Effector memory CD4-positive, alpha-beta T cell (primary cell): ENCODE measurements around the gene ATXN10.

Experiments
- DNase-seq, 3 donors: peaks; one replicate each; pipeline ENCODE4 v3.0.0-alpha.2; 2020
- H3K27ac ChIP-seq: 2 replicates; pipeline ENCODE4 v1.7.0; 2013; ENCODE audit warnings: mild to moderate bottlenecking, low read length, moderate library complexity; ENCODE audit not compliant: insufficient read depth, poor library complexity, severe bottlenecking
- H3K27me3 ChIP-seq: replicated peaks from 2 replicates; pipeline ENCODE4 v1.7.0; 2013; ENCODE audit warnings: mild to moderate bottlenecking, low read length; ENCODE audit not compliant: insufficient read depth, control insufficient read depth, poor library complexity, severe bottlenecking
- H3K36me3 ChIP-seq: 2 replicates; pipeline ENCODE4 v1.7.0; 2013; ENCODE audit warnings: mild to moderate bottlenecking, low read length, moderate library complexity; ENCODE audit not compliant: control insufficient read depth, insufficient read depth
- H3K4me1 ChIP-seq: 2 replicates; pipeline ENCODE4 v1.7.0; 2013; ENCODE audit warnings: low read length, mild to moderate bottlenecking; ENCODE audit not compliant: control insufficient read depth, insufficient read depth, poor library complexity, severe bottlenecking
- H3K4me3 ChIP-seq: 2 replicates; pipeline ENCODE4 v1.7.0; 2013; ENCODE audit warnings: low read length, low read depth, mild to moderate bottlenecking; ENCODE audit not compliant: insufficient read depth, poor library complexity, severe bottlenecking
- H3K9me3 ChIP-seq: 2 replicates; pipeline ENCODE4 v1.7.0; 2013; ENCODE audit warnings: mild to moderate bottlenecking, low read length, moderate library complexity; ENCODE audit not compliant: control insufficient read depth

ATXN10 gene

DNA sequence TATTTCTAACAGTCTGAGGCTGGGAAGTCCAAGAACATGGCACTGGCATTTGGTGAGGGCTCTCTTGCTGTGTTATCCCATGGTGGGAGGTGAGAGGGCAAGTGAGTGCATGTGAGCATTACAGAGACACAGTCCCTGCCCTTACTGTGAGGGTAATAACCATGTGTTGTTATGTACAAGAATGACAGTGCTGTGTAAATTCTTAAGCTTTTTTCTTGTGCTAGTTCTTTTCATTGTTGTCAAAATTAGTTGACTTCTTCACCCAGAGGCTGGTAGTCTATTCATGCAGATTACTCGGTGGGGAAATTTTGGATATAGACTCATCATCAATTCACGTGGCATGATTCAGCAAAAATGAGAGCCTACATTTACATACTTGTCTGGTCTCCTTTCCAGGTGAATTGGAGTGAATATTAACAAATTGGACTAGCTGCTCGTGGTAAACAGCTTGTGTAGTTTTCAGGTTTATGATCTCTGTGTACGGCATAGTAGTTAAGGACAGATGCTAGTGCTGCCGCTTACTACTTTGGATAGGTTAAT lies 49.3 kb downstream of the ATXN10 start:
- H3K36me3 ChIP-seq = peaks cover 9% of the 10 kb centered on the region
- H3K9me3 ChIP-seq = no peaks in the 10 kb centered on the region
- H3K4me3 ChIP-seq = no peak overlapping the region
- no peaks in the 10 kb centered on the region for H3K4me1 ChIP-seq
- H3K27me3 ChIP-seq = no peaks in the 10 kb centered on the region
- DNase-seq = no peak
- no peak overlapping the region for H3K27ac ChIP-seq

GRCh38 chr22:45722006-45722405 lies 50.4 kb downstream of the ATXN10 start:
- Histone ChIP-seq H3K27me3 (no peaks in the 10 kb centered on the region), H3K4me3 (no peak overlapping the region), H3K9me3 (no peaks in the 10 kb centered on the region), H3K27ac (no peak overlapping the region), H3K4me1 (no peaks in the 10 kb centered on the region), H3K36me3 (peaks cover 9% of the 10 kb centered on the region)
- no peak for DNase-seq

DNA sequence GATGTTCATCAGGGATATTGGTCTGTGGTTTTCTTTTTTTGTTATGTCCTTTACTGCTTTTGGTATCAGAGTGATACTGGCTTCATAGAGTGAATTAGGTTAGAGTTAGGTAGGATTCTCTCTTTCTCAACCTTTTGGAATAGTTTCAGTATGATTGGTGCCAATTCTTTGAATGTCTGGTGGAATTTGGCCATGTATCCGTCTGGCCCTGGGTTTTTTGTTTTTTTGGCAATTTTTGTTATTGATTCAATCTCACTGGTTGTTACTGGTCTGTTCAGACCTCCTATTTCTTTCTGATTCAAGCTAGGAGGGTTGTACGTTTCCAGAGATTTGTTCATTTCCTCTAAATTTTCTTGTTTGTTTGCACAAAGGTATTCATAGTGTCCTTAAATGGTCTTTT lies 54.4 kb downstream of the ATXN10 start:
- Histone ChIP-seq H3K9me3 (no peaks in the 10 kb centered on the region), H3K27ac (no peak overlapping the region), H3K27me3 (no peaks in the 10 kb centered on the region), H3K4me3 (no peak overlapping the region), H3K4me1 (no peaks in the 10 kb centered on the region), H3K36me3 (peaks cover 20% of the 10 kb centered on the region)
- DNase-seq = no peak

- H3K4me3 ChIP-seq = no peak overlapping the region
- H3K36me3 ChIP-seq = peaks cover 17% of the 10 kb centered on the region
- no peak overlapping the region for H3K27ac ChIP-seq
- no peak for DNase-seq
- H3K4me1 ChIP-seq = no peaks in the 10 kb centered on the region
- H3K27me3 ChIP-seq = no peaks in the 10 kb centered on the region
- no peaks in the 10 kb centered on the region for H3K9me3 ChIP-seq
Measured at GRCh38 chr22:45731041-45731797, 59.6 kb downstream of the ATXN10 start.

- Histone ChIP-seq H3K27me3 (no peaks in the 10 kb centered on the region), H3K27ac (no peak overlapping the region), H3K4me1 (no peaks in the 10 kb centered on the region), H3K9me3 (no peaks in the 10 kb centered on the region), H3K36me3 (peaks cover 17% of the 10 kb centered on the region), H3K4me3 (no peak overlapping the region)
- DNase-seq = no peak
Measured at GRCh38 chr22:45731798-45732495, 60.3 kb downstream of the ATXN10 start.

- no peaks in the 10 kb centered on the region for H3K4me1 ChIP-seq
- H3K36me3 ChIP-seq = peaks cover 18% of the 10 kb centered on the region
- no peak overlapping the region for H3K4me3 ChIP-seq
- no peak for DNase-seq
- no peaks in the 10 kb centered on the region for H3K27me3 ChIP-seq
- H3K9me3 ChIP-seq = no peaks in the 10 kb centered on the region
- H3K27ac ChIP-seq = no peak overlapping the region
Measured at GRCh38 chr22:45735273-45735672, 63.6 kb downstream of the ATXN10 start.

DNA sequence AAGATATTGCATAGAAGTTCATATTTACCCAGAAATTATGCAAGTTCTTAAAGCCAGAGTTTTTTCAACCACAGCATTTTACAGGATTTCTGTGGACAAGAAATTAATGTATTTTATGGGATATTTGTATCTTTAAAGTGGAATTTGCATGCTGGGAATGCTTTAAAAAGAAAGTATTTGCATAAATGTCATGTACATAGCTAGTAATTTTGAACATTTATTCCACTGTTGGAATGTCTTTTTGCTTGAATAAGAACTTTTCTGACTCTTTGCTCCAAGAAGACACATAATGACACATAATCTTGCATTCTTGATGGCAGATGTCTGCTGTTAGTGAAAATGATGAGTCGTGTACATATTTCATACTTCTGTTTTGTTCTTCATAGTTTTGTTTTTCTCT lies 66.6 kb downstream of the ATXN10 start:
- H3K4me3 ChIP-seq = no peak overlapping the region
- no peaks in the 10 kb centered on the region for H3K27me3 ChIP-seq
- peaks cover 35% of the 10 kb centered on the region for H3K36me3 ChIP-seq
- H3K4me1 ChIP-seq = no peaks in the 10 kb centered on the region
- DNase-seq = no peak
- no peak overlapping the region for H3K27ac ChIP-seq
- H3K9me3 ChIP-seq = no peaks in the 10 kb centered on the region

GRCh38 chr22:45740236-45740635 lies 68.6 kb downstream of the ATXN10 start:
- Histone ChIP-seq H3K27ac (no peak overlapping the region), H3K27me3 (no peaks in the 10 kb centered on the region), H3K9me3 (no peaks in the 10 kb centered on the region), H3K4me3 (no peak overlapping the region), H3K36me3 (peaks cover 36% of the 10 kb centered on the region), H3K4me1 (no peaks in the 10 kb centered on the region)
- DNase-seq = no peak

- no peak overlapping the region for H3K27ac ChIP-seq
- no peaks in the 10 kb centered on the region for H3K9me3 ChIP-seq
- no peaks in the 10 kb centered on the region for H3K27me3 ChIP-seq
- peaks cover 36% of the 10 kb centered on the region for H3K36me3 ChIP-seq
- H3K4me1 ChIP-seq = no peaks in the 10 kb centered on the region
- DNase-seq = no peak
- no peak overlapping the region for H3K4me3 ChIP-seq
Measured at GRCh38 chr22:45742866-45743450, 71.3 kb downstream of the ATXN10 start.

DNA sequence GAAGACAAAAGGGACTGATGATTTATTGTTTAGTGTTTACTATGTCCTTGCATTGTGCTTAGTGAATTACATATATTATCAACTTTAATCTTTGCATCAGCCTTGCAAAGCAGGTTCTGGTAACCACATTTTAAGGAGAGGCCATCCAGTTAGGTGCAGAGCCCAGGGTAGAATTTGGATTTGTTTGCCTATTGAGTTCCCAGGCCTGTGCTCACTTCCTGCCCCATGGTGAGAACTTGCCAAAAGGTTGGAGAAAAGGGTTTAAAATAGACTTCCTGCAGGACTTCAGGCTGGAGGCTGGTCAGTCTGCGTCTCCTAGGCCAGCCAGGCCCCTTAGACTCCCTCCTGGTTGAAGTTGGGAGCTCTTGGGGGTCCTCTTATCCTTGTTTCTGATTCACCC lies 72.1 kb downstream of the ATXN10 start:
- peaks cover 36% of the 10 kb centered on the region for H3K36me3 ChIP-seq
- no peaks in the 10 kb centered on the region for H3K9me3 ChIP-seq
- H3K27me3 ChIP-seq = no peaks in the 10 kb centered on the region
- no peaks in the 10 kb centered on the region for H3K4me1 ChIP-seq
- no peak overlapping the region for H3K4me3 ChIP-seq
- DNase-seq = no peak
- H3K27ac ChIP-seq = no peak overlapping the region
